Stimulated activated CD4-positive, alpha-beta T cell treated with anti-CD3 and anti-CD28 coated beads, Interleukin-1b, Interleukin-23, amount 100 ng/mL, for 4 hours (primary cell): ENCODE results near the gene ADGRB3.
"Not testable (repeated sequence)": the region's sequence is repeated elsewhere in the genome, so short reads cannot be mapped to it uniquely, and the experiment has no call there.

Source experiments
- DNase-seq, 2 donors: peaks; one replicate each; pipeline ENCODE4 v3.0.0-alpha.2; 2020; ENCODE audit warnings: low read depth in 2 of 2

The ADGRB3 gene

GRCh38 chr6:68649669-68650068 lies 14.6 kb downstream of the ADGRB3 start:
- DNase-seq: no peak

DNA sequence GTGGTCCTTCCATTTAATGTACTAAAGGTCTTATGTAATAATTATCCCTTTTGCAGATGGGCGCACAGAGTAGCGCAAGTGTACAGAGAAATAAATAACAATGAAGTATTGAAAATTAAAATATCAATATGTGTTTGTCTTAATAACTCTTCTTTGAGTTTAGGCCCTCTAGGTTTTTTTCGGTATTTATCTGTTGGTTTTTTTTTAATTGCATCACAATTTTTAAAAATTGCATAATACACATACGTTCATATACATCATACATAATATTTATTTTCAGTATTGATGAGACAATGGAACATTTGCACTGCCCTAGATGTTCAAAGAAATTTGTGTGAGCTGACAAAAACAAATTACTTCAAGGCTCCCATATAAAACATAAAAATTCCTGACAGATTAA lies 15.1 kb downstream of the ADGRB3 start:
- DNase-seq: no peak

GRCh38 chr6:68651011-68651985 lies 16.2 kb downstream of the ADGRB3 start:
- DNase-seq: no peak

GRCh38 chr6:68652117-68652536 lies 17.0 kb downstream of the ADGRB3 start:
- DNase-seq: no peak

DNA sequence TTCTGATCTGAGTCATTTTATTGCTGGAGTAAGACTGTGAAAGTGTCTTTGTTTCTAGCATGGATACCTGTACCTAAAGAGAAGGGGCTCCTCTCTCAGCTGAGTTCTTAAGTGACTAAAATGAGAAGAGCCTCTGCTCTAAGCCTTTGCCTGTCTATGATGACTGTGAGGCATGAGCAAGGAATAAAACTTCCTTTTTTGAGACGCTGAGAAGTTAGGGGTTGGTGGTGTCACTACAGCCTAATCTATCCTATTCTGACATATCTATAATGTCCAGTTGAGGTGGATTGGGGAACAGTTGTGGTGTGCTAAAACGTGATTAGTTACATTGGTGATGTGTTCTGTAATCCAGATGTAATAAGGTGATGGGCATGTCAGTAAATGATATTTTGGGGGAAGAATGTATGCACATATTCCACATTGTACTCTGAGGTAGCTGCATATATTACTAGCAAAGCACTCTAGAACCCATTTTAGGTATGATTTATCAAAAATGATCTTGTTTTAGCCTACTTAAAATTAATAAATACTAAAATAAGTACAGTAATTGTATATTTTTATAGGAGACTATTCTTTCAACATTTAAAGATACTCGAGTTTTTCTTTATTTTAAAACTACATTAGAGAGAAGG lies 18.1 kb downstream of the ADGRB3 start:
- DNase-seq: no peak

DNA sequence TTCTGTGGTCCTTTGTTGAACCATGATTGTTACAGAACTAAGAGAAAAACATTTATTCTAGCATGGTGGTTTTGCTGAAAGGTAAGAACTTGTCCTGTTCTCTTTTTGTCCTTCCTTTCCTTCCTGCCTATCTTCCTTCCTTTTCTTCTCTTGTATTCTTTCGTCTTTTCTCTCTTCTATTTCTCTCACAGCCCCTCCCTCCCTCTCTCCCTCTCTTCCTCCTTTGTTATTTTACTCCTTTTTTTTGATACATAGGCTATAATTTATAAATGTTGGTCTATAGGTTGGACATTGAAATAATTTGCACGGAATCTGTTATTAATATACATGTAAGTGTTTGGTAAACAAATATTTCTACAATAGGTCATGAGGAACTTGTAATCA lies 18.6 kb downstream of the ADGRB3 start:
- no peak for DNase-seq

DNA sequence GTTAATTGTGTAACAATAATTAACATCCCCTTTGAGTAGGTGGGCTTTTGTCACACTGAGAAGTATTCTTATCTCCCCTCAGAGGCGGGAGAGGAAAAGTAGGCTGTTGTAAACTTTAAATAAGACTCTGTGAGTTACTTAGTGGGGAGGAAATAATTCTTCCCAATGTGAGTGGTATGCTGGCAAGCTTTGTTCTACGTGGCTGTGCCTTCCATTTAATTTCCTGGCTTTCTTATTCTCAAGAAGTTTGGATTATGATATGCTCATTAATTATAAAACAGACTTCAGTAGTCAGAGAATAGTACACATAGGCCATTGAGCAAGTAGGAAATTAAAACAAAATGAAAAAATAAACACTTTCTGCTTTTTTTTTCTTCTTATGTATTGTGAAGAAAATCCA lies 19.1 kb downstream of the ADGRB3 start:
- DNase-seq: no peak

DNA sequence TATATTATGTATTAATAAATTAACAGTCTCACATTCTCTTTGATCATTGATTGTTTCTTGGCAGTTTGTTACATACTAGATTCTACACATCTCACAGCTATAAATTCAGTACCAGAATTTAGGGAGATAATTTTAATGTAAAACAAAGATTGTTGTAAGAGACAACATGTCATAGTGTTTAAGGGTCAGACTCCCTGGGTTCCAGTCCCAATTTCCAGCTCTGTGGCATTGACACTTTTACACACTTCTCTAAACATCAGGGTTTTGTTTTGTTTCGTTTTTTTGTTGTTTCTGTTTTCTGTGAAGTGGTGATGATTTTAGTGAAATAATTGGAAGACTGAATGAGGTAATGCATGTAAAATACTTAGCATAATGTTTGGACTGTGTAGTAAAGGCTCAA lies 19.9 kb downstream of the ADGRB3 start:
- DNase-seq: no peak

- no peak for DNase-seq
These were observed 22.5 kb downstream of the ADGRB3 start for GRCh38 chr6:68657374-68658139.

DNA sequence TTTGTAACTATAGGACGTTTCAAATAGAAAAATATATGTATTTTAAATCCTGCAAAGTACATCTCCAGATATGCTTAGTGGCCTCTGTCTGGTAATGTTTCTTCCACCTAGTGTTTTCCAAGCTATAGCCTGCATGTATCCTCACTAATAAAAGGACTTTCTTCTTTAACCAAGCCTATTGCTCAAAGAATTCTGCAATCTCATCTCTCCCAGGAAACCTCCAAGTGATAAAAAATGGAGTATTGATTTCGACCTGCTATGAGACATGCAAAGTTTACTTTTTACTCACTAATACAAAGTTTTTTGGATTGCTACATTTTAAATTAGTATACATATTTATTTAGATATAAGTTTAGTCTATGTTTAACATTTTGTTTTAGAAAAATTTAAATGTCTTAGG lies 23.3 kb downstream of the ADGRB3 start:
- DNase-seq: no peak

DNA sequence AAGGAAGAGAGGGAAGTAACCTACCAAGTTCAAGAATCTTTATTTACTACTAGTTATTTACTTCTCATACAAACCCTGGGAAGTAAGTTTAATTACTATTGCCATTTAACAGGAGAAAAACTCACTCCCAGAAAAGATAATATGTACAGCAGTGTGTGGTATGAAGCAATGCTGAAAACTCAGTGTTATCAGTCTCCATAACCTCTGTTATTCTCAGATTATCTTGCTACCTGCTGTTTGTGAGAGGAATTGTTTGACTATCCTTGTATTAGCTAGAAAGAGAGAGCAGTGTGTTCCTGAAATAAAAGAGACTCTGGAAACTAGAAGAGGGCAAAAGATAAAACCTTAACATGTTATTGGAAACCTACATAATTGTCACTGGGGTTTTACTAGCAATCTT lies 38.2 kb downstream of the ADGRB3 start:
- no peak for DNase-seq

- no peak for DNase-seq
These were observed 40.5 kb downstream of the ADGRB3 start for GRCh38 chr6:68675548-68675947.

- not testable (repeated sequence) for DNase-seq
These were observed 41.0 kb downstream of the ADGRB3 start for GRCh38 chr6:68676094-68676493.

DNA sequence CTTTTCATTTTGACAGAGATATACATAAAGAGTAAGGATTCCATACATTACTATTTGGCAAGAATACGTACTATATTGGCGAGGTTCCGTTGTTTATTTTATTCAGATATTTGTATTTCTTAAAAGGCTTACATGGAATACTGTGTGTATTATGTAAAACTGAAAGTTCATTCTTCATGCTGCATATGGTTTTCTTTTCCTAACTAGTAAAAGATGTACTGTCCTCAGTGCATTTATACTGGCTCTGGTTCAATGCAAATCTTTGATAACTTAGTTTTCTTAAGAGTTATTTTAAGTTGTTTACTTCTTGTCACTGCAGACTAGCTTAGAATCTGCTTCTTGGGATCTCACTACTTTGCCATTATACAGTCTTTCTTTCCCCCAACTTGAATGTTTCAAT lies 42.0 kb downstream of the ADGRB3 start:
- no peak for DNase-seq

DNA sequence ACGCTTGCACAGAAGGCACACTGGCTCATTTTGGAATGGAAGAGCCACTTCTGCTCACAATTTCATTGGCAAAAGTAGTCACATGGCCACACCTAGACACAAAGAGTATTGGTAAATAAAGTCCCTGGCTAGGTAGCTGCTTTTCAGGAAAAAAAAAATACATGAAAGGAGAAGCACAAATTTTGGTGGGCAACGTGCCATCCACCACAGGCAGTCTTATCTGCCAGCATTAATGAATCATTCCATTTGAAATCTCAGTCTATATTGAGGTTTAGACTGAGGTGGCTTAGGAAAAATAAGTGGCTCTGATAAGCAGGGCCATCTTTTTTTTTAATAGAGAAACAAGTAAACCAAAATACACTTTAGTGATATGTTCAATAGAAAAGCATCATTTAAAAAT lies 44.3 kb downstream of the ADGRB3 start:
- no peak for DNase-seq

DNA sequence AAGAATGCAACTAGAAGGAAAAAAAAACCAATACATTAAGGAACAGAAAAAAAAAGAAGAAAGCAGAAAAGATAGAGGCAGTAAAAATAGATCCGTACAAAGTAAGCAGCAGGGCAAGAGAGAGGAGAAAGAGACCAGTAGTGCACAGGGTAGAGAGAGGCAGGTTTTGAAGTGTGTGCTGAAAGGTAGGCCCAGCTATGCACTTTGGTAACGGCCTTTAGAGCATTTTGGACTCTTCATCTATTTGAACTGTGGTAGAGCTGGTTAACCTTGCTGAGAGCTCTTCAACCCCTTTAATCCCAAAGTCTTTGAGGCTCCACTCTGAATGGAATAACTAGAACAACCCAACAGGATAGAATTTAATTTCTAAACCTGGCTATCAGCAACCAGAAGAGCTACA lies 45.2 kb downstream of the ADGRB3 start:
- DNase-seq: no peak

DNA sequence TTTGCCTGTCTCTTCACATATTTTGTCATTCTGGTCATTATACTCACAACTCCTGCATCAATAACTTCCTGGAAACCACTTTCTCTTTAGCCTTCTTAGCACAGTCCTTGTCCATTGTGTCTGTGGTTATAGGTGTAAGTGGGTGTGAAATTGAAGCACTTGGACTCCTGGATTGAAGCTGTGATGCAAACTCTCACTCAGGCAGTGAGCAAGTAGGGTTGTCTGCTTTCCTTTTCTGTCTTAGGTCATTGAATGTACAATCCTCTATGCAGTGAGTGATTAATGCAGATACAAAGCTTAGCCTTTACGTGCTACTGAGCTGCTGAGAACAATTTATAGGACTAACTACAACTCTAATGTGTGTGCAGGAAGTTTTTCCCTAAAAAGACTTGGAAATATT lies 54.8 kb downstream of the ADGRB3 start:
- DNase-seq: no peak

DNA sequence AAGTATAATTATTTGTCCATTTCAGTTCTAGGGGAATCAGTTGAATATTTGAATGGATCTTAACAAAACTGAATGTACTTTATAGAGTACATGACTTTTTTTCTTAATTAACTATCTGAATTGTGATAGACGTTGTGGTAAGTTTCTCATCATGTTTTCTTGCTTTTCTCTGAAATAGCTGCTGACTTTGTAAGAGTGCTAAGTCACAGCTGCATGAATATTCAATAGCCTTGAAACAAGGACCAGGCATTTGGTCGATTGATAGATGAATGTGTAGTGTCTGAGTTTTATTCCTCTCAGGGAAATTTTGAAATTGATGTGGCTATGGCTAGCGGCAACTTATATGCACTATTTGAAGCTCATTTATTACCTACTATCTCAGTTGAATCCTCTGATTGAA lies 56.0 kb downstream of the ADGRB3 start:
- DNase-seq: no peak

DNA sequence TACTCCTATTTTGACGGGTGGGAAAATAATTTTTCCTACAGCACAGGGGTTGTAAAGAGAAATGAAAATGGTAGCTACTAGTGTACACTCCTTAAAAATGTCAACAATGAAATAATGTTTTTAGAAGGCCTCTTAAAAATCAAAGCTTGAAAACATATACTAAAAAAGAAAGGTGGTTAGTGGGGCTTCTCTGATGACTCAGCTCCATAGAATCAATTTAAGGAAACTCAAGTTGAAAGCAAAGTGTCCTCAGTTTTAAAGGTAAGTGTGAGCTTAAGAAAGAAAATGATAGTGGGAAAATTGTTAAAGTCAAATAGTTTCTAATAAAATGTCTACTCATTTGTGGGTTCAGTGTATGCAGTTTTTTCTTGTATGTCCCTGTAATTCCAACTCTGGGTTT lies 58.2 kb downstream of the ADGRB3 start:
- DNase-seq: no peak

DNA sequence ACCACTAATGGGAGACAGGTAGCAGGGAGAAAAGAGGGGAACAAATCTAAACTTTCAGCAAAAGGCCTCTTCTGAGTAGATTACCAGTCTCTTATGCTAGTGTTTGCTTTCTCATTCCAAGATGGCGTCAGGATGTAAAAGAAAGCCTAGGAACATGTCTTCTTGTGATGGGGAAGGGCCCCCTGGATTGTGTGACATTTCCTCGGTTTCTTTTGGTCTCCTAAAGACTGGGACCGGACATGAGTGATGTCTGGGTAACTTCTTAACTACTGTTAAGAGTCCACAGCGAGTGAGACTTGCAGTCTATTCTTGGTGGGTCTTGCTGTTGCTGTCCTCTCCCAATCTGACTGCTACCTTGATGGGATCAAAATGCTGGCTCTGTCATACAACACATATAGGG lies 60.3 kb downstream of the ADGRB3 start:
- no peak for DNase-seq

DNA sequence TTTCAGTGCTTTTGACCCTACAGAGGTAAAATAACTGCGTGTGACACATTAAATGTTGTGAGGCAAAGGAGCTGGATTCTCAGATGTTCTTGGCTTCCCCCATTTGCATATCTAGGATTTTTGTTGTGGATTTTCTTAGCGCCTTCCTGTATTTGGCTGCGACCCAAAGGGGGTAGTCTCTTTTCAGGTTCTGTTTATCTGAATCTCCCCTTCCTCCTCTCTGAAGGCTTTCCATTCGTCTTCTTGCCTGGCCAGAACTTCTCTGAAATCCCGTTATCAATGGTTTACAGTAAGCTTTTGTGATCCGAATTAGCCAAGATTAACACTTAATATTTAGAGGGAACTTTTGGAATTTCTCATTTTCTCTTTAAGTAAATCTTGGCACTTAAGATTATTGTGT lies 60.8 kb downstream of the ADGRB3 start:
- no peak for DNase-seq

- no peak for DNase-seq
These were observed 62.3 kb downstream of the ADGRB3 start for GRCh38 chr6:68697394-68697793.

DNA sequence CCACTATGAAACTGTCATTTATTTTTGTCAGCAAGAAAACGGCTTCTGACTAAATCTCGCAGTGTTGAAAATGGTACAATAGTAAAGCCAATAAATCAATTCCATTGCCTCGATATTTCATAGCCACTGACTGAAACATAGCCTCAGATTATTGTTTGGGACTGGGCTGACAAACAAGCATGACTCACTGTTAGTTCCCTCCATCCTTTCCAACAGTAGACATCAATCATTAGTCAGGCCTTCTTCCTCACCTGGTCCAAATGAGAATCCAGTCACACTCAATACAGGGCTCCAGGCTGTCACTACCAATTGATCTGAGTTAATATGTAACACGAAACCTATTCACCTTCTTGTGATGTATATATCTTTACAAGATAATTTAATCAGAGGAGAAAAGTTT lies 66.1 kb downstream of the ADGRB3 start:
- no peak for DNase-seq
